HEK293 (cell line): ENCODE measurements around the gene CHSY1.
A peak's percentile ranks its signal among the peaks of the same experiment; 100 is the strongest.

Experiments
- CTCF ChIA-PET: fragments of 350-600 bp; formaldehyde crosslinking; extraction: SDS; loops from one replicate; lab custom pipeline; 2021; ENCODE audit warnings: antibody characterized with exemption; lab: Yijun Ruan, JAX
- POLR2A ChIA-PET: fragments of 300-600 bp; formaldehyde crosslinking; extraction: SDS; loops from one replicate; lab custom pipeline; 2020; ENCODE audit warnings: antibody characterized with exemption, inconsistent platforms; lab: Yijun Ruan, JAX
- H3K27ac ChIP-seq: fragments of 200-500 bp; sonication (Bioruptor generic); 2 replicates; pipeline ENCODE4 v1.5.1; 2014; ENCODE audit warnings: low read depth, low read length, control low read depth, inconsistent platforms; ENCODE audit errors: extremely low read depth
- H3K36me3 ChIP-seq, 2 experiments: fragments of 200-500 bp in 1 of 2; sonication (Bioruptor generic) in 1 of 2; 1 replicate in 1 of 2; 2 replicates in 1 of 2; pipeline ENCODE4 v1.5.1; 2014 to 2017; ENCODE audit warnings: inconsistent platforms in 2 of 2, low read length in 2 of 2; ENCODE audit not compliant: control insufficient read depth in 2 of 2, insufficient read depth in 1 of 2
- H3K4me1 ChIP-seq: fragments of 200-500 bp; sonication (Bioruptor generic); 2 replicates; pipeline ENCODE4 v1.5.1; 2014; ENCODE audit warnings: mild to moderate bottlenecking, low read length, inconsistent platforms; ENCODE audit not compliant: control insufficient read depth, insufficient read depth
- H3K4me3 ChIP-seq: 2 replicates; pipeline ENCODE4 v1.5.1; 2011; ENCODE audit warnings: low read depth, mild to moderate bottlenecking, control low read depth, low read length, moderate library complexity
- H3K9me3 ChIP-seq: fragments of 200-500 bp; sonication (Bioruptor generic); 2 replicates; pipeline ENCODE4 v1.5.1; 2014; ENCODE audit warnings: low read depth, low read length, inconsistent platforms; ENCODE audit not compliant: control insufficient read depth, insufficient read depth
- CTCF ChIP-seq: fragments of 450-650 bp; formaldehyde crosslinking; IDR thresholded peaks from 2 replicates; pipeline ENCODE4 v1.5.1; 2016; ENCODE audit warnings: missing biosample characterization, missing genetic modification characterization
- FEZF1 ChIP-seq: fragments of 450-650 bp; formaldehyde crosslinking; IDR thresholded peaks from 2 replicates; pipeline ENCODE4 v1.5.1; 2016; ENCODE audit warnings: missing biosample characterization, missing genetic modification characterization
- GLIS1 ChIP-seq: fragments of 450-650 bp; formaldehyde crosslinking; IDR thresholded peaks from 2 replicates; pipeline ENCODE4 v1.5.1; 2016; ENCODE audit warnings: missing biosample characterization, missing genetic modification characterization
- IKZF3 ChIP-seq: fragments of 450-650 bp; IDR thresholded peaks from 2 replicates; pipeline ENCODE4 v1.5.0; 2018; ENCODE audit warnings: missing biosample characterization, mild to moderate bottlenecking, missing genetic modification characterization, moderate library complexity
- KLF10 ChIP-seq: fragments of 450-650 bp; IDR thresholded peaks from 2 replicates; pipeline ENCODE4 v1.5.1; 2018; ENCODE audit warnings: missing biosample characterization, mild to moderate bottlenecking, missing genetic modification characterization
- KLF16 ChIP-seq: fragments of 450-650 bp; formaldehyde crosslinking; IDR thresholded peaks from 2 replicates; pipeline ENCODE4 v1.5.1; 2017; ENCODE audit warnings: missing biosample characterization, missing genetic modification characterization
- KLF8 ChIP-seq: fragments of 450-650 bp; formaldehyde crosslinking; IDR thresholded peaks from 2 replicates; pipeline ENCODE4 v1.5.1; 2016; ENCODE audit warnings: missing biosample characterization, missing genetic modification characterization
- MEIS1 ChIP-seq: sonication (generic); formaldehyde crosslinking; IDR thresholded peaks from 2 replicates; pipeline ENCODE4 v1.8.1; 2022; ENCODE audit warnings: missing genetic modification reagents, mild to moderate bottlenecking, borderline replicate concordance
- OVOL3 ChIP-seq: fragments of 450-650 bp; formaldehyde crosslinking; IDR thresholded peaks from 2 replicates; pipeline ENCODE4 v1.5.1; 2016; ENCODE audit warnings: missing biosample characterization, missing genetic modification characterization
- PATZ1 ChIP-seq: fragments of 450-650 bp; formaldehyde crosslinking; IDR thresholded peaks from 2 replicates; pipeline ENCODE4 v1.5.1; 2016; ENCODE audit warnings: missing biosample characterization, missing genetic modification characterization
- PBX3 ChIP-seq: sonication (generic); formaldehyde crosslinking; IDR thresholded peaks from 2 replicates; pipeline ENCODE4 v1.8.1; 2022; ENCODE audit warnings: mild to moderate bottlenecking, moderate library complexity, missing genetic modification reagents
- PRDM1 ChIP-seq: fragments of 450-650 bp; formaldehyde crosslinking; IDR thresholded peaks from 2 replicates; pipeline ENCODE4; 2016; ENCODE audit warnings: missing biosample characterization, missing genetic modification characterization
- ZFHX2 ChIP-seq: fragments of 450-650 bp; formaldehyde crosslinking; conservative IDR thresholded peaks from 2 replicates; pipeline ENCODE4 v1.5.1; 2016; ENCODE audit warnings: missing biosample characterization, missing genetic modification characterization
- ZFP41 ChIP-seq: fragments of 450-650 bp; formaldehyde crosslinking; IDR thresholded peaks from 2 replicates; pipeline ENCODE4 v1.5.1; 2016; ENCODE audit warnings: missing biosample characterization, missing genetic modification characterization, borderline replicate concordance
- ZNF302 ChIP-seq: fragments of 450-650 bp; formaldehyde crosslinking; IDR thresholded peaks from 2 replicates; pipeline ENCODE4 v1.5.1; 2016; ENCODE audit warnings: missing biosample characterization, missing genetic modification characterization, low read depth
- ZNF324 ChIP-seq: fragments of 450-650 bp; formaldehyde crosslinking; IDR thresholded peaks from 2 replicates; pipeline ENCODE4 v1.5.1; 2016; ENCODE audit warnings: missing biosample characterization, missing genetic modification characterization
- ZNF394 ChIP-seq: fragments of 450-650 bp; formaldehyde crosslinking; IDR thresholded peaks from 2 replicates; pipeline ENCODE4 v1.5.1; 2016; ENCODE audit warnings: missing biosample characterization, missing genetic modification characterization, mild to moderate bottlenecking, moderate library complexity, borderline replicate concordance
- ZNF518A ChIP-seq: fragments of 450-650 bp; formaldehyde crosslinking; conservative IDR thresholded peaks from 2 replicates; pipeline ENCODE4 v1.5.1; 2016; ENCODE audit warnings: low read depth, missing biosample characterization, missing genetic modification characterization
- ZNF548 ChIP-seq: fragments of 450-650 bp; formaldehyde crosslinking; IDR thresholded peaks from 2 replicates; pipeline ENCODE4 v1.5.1; 2016; ENCODE audit warnings: missing biosample characterization, missing genetic modification characterization
- ZNF654 ChIP-seq: fragments of 450-650 bp; formaldehyde crosslinking; IDR thresholded peaks from 2 replicates; pipeline ENCODE4 v1.5.1; 2016; ENCODE audit warnings: low read depth, missing biosample characterization, missing genetic modification characterization
- ZSCAN16 ChIP-seq: fragments of 450-650 bp; formaldehyde crosslinking; IDR thresholded peaks from 2 replicates; pipeline ENCODE4 v1.5.1; 2016; ENCODE audit warnings: missing biosample characterization, missing genetic modification characterization
- ZSCAN30 ChIP-seq: fragments of 450-650 bp; IDR thresholded peaks from 2 replicates; pipeline ENCODE4 v1.5.1; 2018; ENCODE audit warnings: missing biosample characterization, mild to moderate bottlenecking, missing genetic modification characterization, moderate library complexity

The CHSY1 gene

GRCh38 chr15:101294731-101295606, 43.1 kb upstream of the CHSY1 start, which contains the start of gene SNRPA1 (continued):
- TF ChIP-seq KLF10 (tag by site-specific recombination) (peak; percentile 90), PATZ1 (tag by site-specific recombination) (peak; percentile 77; the same call in 1 of the 2 replicates), KLF8 (tag by site-specific recombination) (peak; percentile 93), ZNF324 (tag by site-specific recombination) (peak; percentile 74)

GRCh38 chr15:101293122-101293521, 41.3 kb upstream of the CHSY1 start:
- POLR2A ChIA-PET, result interaction anchor here (1.1 to 2.8 kb wide), 2 partner anchors 8 to 15 kb away, joined by 3 to 10 read pairs; no protein-coding TSS in a partner anchor
- Histone ChIP-seq H3K36me3 (peaks cover 31 to 41% of the 10 kb centered on the region in 2 experiments), H3K4me1 (peaks cover 11% of the 10 kb centered on the region), H3K9me3 (no peaks in the 10 kb centered on the region), H3K27ac (no peak overlapping the region), H3K4me3 (peak overlapping the region; percentile 64)
- CTCF ChIA-PET, result interaction anchor here (0.6 to 7.4 kb wide), 8 partner anchors 9 to 348 kb away, joined by 3 to 64 read pairs (median 3); no protein-coding TSS in a partner anchor
- TF ChIP-seq ZNF394 (tag by site-specific recombination) (no peak), ZFHX2 (tag by site-specific recombination) (no peak), ZNF302 (tag by site-specific recombination) (no peak), FEZF1 (tag by site-specific recombination) (no peak), PBX3 (CRISPR knock-in tag) (no peak), ZSCAN16 (tag by site-specific recombination) (no peak), ZSCAN30 (tag by site-specific recombination) (no peak), ZFP41 (no peak), IKZF3 (tag by site-specific recombination) (no peak)

- peaks cover 61 to 80% of the 10 kb centered on the region in 2 experiments for H3K36me3 ChIP-seq
- H3K4me3 ChIP-seq, result no peak overlapping the region
- POLR2A ChIA-PET, result no interaction called here
- CTCF ChIA-PET, result interaction anchor here (0.6 to 4.0 kb wide), 19 partner anchors 9 to 682 kb away, joined by 3 to 37 read pairs (median 5); no protein-coding TSS in a partner anchor
- H3K27ac ChIP-seq, result no peak overlapping the region
- no peaks in the 10 kb centered on the region for H3K9me3 ChIP-seq
- peaks cover 3% of the 10 kb centered on the region for H3K4me1 ChIP-seq
- TF ChIP-seq ZNF654 (peak; percentile 47), MEIS1 (no peak), OVOL3 (no peak), ZNF518A (tag by site-specific recombination) (no peak), PRDM1 (no peak), CTCF (tag by site-specific recombination) (peak; percentile 50; the same call in 1 of the 2 replicates), ZNF548 (tag by site-specific recombination) (no peak), GLIS1 (tag by site-specific recombination) (peak; percentile 24; the same call in 1 of the 2 replicates), KLF16 (tag by site-specific recombination) (no peak)
These were observed 37.2 kb upstream of the CHSY1 start for GRCh38 chr15:101288905-101289513.
